ENCODE data around the gene GYS2.
"Not testable (repeated sequence)": the region's sequence is repeated elsewhere in the genome, so short reads cannot be mapped to it uniquely, and the experiment has no call there.

Gene GYS2

DNA sequence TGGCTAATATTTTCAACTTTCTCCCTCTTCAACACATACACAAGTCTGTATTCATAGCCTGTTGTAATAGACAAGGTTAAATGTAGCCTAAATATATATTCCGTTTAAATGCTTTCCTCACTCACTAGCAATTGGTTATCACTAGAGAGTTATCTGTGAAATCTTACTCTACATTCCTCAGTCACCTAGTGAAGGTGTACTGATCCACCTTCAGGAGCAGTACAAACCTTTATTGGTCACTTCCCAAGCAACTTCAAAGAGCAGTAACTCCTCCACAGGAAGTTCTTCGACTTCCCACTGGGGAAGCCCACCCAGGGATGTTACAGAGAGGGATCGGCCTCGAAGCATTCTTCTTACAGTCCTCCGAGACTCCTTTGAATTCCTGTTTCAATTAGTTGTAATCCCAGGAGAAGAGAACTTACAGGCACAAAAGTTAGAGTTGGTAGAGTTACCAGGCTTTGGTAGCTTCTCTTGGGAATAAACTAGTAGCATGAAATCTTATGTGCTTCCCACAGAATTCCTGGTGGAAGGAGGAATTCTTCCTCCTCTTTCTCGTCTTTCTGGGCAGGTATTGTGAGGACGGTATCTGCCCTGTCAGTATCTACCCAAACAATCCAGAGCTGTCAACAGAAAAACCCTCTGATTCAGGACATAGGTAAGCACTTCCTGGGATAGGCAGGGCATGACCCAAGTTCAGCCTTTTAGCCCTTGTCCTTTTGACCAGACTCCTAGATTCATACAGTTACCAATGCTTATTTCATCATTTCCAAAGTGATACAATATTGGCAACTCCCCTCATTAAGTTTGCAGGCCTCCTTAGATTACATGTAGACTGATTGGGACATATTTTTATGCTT lies at the start of gene GYS2:
TSS of gene GYS2 (minus strand) at position 603 of the 857 bp plus-strand sequence. CDS start at position 348, 255 bp downstream.
- Mint-ChIP-seq H3K9me3 (no peaks in the 10 kb centered on the region), H3K36me3 (no peaks in the 10 kb centered on the region), H3K27ac (no peak within 1 kb of the TSS), H3K27me3 (no peaks in the 10 kb centered on the region), H3K4me3 (no peak within 1 kb of the TSS), H3K4me1 (no peaks in the 10 kb centered on the region)
- ATAC-seq: no peak

DNA sequence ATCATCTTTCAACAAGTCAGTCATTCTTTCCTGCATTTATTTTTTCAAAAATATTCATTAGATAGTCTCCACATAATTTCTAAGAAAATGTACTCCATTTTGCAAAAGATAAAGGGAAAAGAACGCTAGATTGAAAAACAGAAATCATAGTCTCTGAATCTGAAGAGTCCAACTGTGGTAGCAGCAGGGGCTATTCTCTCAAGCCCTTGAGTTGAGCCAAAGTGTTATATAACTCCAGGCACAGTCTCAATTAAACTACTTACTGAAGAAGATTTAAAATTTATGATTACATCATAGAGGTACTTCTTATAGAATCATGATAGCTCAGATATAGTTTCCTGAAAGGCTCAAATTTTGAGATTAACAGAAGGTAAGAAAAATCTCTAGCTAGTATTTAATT lies 47.2 kb upstream of the GYS2 start:
- H3K27ac Mint-ChIP-seq: no peak overlapping the region
- peaks cover 26% of the 10 kb centered on the region for H3K4me1 Mint-ChIP-seq
- H3K9me3 Mint-ChIP-seq: no peaks in the 10 kb centered on the region
- no peak overlapping the region for H3K4me3 Mint-ChIP-seq
- no peak for ATAC-seq
- H3K36me3 Mint-ChIP-seq: peaks cover 54% of the 10 kb centered on the region
- no peaks in the 10 kb centered on the region for H3K27me3 Mint-ChIP-seq

DNA sequence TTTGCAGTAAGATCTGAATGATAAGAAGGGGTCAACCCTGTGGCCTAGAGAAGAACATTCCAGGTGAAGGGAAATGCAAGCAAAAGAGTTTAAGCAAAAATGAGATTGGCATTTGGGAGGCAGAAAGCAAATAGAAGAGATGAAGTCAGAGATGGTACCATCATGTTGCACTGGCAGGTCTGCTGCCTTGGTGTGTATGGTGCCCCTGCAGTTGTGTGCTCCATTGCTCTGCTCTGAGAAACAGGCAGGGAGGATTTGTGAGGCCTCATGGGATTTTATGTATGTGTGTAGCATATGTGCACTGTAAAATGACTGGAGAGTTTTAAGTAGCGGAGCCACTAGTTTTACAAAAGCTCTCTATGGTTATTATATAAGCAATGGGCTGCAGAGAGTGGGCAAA lies 46.4 kb upstream of the GYS2 start:
- H3K27ac Mint-ChIP-seq: no peak overlapping the region
- H3K36me3 Mint-ChIP-seq: peaks cover 59% of the 10 kb centered on the region
- no peaks in the 10 kb centered on the region for H3K9me3 Mint-ChIP-seq
- ATAC-seq: no peak
- no peak overlapping the region for H3K4me3 Mint-ChIP-seq
- H3K27me3 Mint-ChIP-seq: no peaks in the 10 kb centered on the region
- H3K4me1 Mint-ChIP-seq: peaks cover 18% of the 10 kb centered on the region

- Mint-ChIP-seq H3K9me3 (no peaks in the 10 kb centered on the region), H3K36me3 (peaks cover 67% of the 10 kb centered on the region), H3K27ac (no peak overlapping the region), H3K4me1 (peaks cover 6% of the 10 kb centered on the region), H3K27me3 (no peaks in the 10 kb centered on the region), H3K4me3 (no peak overlapping the region)
- no peak for ATAC-seq
These were observed 44.4 kb upstream of the GYS2 start for GRCh38 chr12:21649034-21649433.

- Mint-ChIP-seq H3K27me3 (no peaks in the 10 kb centered on the region), H3K9me3 (no peaks in the 10 kb centered on the region), H3K27ac (no peak overlapping the region), H3K4me3 (no peak overlapping the region), H3K36me3 (peaks cover 68% of the 10 kb centered on the region), H3K4me1 (peaks cover 6% of the 10 kb centered on the region)
- no peak for ATAC-seq
These were observed 43.7 kb upstream of the GYS2 start for GRCh38 chr12:21648378-21648777.

DNA sequence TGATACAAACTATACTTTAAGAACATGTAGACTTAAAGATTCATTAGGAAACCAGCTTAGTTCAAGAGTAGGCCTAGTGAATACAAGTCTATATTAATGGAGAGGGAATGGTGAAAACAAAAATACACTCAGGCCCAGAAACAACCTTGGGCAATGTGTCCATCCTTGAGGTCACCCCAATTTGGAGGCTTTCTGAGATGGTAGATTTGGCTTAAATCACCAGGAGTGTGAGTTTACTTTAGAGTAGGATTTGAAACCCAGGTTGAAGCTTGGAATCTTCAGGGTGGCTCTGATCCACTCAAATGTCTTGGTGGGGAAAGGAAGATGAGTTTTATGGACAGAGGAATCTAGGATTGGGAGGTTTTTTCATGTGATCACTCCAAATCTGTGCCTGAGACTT lies 42.5 kb upstream of the GYS2 start:
- Mint-ChIP-seq H3K27me3 (no peaks in the 10 kb centered on the region), H3K27ac (no peak overlapping the region), H3K4me1 (peaks cover 6% of the 10 kb centered on the region), H3K9me3 (no peaks in the 10 kb centered on the region), H3K36me3 (peaks cover 75% of the 10 kb centered on the region), H3K4me3 (no peak overlapping the region)
- ATAC-seq: no peak

- not testable (repeated sequence) for H3K4me3 Mint-ChIP-seq, H3K27me3 Mint-ChIP-seq, H3K27ac Mint-ChIP-seq, H3K9me3 Mint-ChIP-seq, ATAC-seq
- peaks cover 75% of the 10 kb centered on the region for H3K36me3 Mint-ChIP-seq
- H3K4me1 Mint-ChIP-seq: peaks cover 11% of the 10 kb centered on the region
These were observed 40.4 kb upstream of the GYS2 start for GRCh38 chr12:21645041-21645500.

- Mint-ChIP-seq H3K27ac (no peak overlapping the region), H3K4me3 (no peak overlapping the region), H3K9me3 (no peaks in the 10 kb centered on the region), H3K36me3 (peaks cover 70% of the 10 kb centered on the region), H3K4me1 (peaks cover 11% of the 10 kb centered on the region), H3K27me3 (no peaks in the 10 kb centered on the region)
- ATAC-seq: no peak
These were observed 39.9 kb upstream of the GYS2 start for GRCh38 chr12:21644516-21644915.

DNA sequence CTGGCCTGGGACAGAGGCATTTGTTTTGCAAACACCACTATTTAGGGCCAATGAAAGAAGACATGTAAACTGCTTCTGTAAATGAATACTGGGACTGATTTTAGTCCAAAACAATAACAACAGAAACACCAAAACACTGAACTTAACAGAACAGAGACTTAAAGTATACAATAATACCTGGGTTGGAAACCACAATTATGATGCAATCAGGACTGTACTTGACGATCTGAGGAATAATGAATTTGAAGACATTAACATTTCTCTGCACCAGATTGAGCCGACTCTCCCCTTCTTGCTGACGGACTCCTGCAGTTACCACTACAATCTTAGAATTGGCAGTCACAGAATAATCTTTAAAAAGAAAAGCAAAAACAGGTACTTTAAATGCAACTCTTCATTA lies 39.1 kb upstream of the GYS2 start:
- no peak overlapping the region for H3K4me3 Mint-ChIP-seq
- H3K36me3 Mint-ChIP-seq: peaks cover 71% of the 10 kb centered on the region
- H3K9me3 Mint-ChIP-seq: no peaks in the 10 kb centered on the region
- H3K27ac Mint-ChIP-seq: no peak overlapping the region
- H3K27me3 Mint-ChIP-seq: no peaks in the 10 kb centered on the region
- peaks cover 11% of the 10 kb centered on the region for H3K4me1 Mint-ChIP-seq
- no peak for ATAC-seq

DNA sequence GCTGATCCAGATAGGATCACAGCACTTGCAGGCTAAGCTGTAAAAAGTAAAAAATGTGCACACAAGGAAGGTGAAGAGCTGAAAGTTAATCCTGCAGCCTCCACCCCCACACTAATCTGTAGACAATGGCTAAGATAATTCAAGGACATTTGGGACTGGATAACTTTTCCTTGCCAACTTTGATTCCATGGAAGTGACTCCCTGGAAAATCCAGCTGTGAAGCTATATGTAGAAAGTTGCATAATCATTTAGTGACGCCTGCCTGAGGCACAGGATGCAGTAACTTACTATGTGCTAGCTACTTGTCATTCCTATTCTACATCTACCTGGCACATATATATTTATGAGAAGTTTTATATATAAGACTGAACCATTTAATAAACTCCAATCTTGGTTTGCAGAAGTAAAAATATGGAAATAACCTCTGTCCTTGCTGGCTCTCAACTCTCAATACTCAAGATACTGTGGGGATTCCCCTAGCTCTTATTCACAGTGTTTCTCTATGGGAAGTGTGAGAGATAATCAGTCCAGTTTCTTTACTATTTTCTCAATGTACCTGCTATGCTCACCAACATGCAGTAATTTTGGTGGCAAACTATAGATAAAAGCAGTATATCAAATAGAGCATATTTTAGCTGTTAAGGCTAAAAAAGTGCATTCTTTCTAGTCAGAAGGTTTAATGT lies 38.2 kb upstream of the GYS2 start:
- no peak for ATAC-seq
- H3K9me3 Mint-ChIP-seq: no peaks in the 10 kb centered on the region
- no peaks in the 10 kb centered on the region for H3K27me3 Mint-ChIP-seq
- no peak overlapping the region for H3K4me3 Mint-ChIP-seq
- H3K27ac Mint-ChIP-seq: no peak overlapping the region
- peaks cover 75% of the 10 kb centered on the region for H3K36me3 Mint-ChIP-seq
- peaks cover 11% of the 10 kb centered on the region for H3K4me1 Mint-ChIP-seq

DNA sequence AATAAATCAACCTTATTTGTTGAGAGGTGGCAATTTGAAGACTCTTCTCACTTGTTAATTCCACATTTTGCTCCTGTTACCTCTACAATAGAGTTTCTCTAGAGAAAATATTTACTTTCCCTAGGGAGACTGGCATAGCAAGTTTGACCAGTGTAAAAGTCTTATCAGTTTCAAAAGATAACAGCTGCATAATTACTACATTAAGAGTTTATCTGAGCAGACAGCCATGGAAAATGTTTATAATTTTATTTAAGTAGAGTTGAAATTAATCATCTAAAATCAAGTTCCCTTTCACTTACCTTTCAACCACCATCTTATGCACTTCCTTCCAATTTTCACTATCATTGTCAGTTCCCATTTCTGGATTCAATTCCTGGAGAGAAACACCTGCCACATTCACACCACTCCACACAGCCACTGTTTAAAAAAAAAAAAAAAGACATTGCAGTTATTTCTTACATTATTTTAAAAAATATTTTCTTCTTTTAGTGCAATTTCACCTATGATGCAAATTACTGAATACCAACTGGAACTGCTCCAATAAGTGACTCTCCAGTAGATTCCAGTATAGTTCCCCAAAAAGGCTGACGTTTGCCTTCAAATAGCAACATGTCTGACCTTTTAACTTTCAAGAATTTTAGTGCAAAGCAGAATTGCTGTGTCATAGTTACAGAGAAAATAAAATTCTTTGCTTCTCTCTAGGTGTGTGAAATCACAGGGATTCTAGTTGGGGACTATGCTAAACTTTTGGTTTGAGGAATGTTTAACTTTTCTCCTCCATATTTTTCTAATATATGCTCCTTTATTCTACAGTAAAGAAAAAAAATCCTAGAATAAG lies 33.6 kb upstream of the GYS2 start:
- Mint-ChIP-seq H3K27ac (no peak overlapping the region), H3K4me3 (no peak overlapping the region), H3K9me3 (no peaks in the 10 kb centered on the region), H3K36me3 (peaks cover 66% of the 10 kb centered on the region), H3K27me3 (no peaks in the 10 kb centered on the region), H3K4me1 (peaks cover 5% of the 10 kb centered on the region)
- no peak for ATAC-seq

DNA sequence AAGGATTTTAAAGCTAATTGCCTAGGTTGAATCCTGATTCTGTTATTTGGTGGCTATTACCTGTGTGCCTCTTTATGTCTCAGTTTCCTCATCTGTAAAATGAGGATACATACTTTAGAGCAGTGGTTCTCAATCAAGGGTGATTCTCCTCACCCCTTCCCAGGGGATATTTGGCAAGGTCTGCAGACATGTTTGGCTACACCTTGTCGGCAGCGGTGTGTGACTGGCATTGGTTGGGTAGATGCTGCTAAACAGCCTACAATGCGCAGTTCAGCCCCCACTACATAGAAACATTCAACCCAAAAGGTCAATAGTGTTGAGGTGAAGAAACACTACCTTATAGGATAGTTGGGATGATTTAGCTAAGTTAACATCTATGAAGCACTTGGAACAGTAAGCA lies 29.6 kb upstream of the GYS2 start:
- H3K27ac Mint-ChIP-seq: no peak overlapping the region
- no peaks in the 10 kb centered on the region for H3K27me3 Mint-ChIP-seq
- H3K36me3 Mint-ChIP-seq: peaks cover 64% of the 10 kb centered on the region
- H3K9me3 Mint-ChIP-seq: no peaks in the 10 kb centered on the region
- no peak for ATAC-seq
- no peaks in the 10 kb centered on the region for H3K4me1 Mint-ChIP-seq
- H3K4me3 Mint-ChIP-seq: no peak overlapping the region

DNA sequence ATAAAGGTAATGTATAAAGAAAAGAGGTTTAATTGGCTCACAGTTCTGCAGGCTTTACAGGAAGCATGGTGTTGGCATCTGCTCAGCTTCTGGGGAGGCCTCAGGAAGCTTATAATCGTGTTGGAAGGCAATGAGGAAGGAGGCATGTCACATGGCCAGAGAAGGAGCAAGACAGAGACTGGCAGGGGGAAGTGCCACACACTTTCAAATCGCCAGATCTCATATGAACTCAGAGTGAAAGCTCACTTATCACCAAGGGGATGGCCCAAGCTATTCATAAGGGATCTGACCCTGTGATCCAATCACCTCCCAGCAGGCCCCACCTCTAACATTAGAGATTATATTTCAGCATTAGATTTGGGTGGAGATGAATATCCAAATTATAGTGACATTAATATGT lies 26.7 kb upstream of the GYS2 start:
- ATAC-seq: no peak
- H3K27me3 Mint-ChIP-seq: no peaks in the 10 kb centered on the region

DNA sequence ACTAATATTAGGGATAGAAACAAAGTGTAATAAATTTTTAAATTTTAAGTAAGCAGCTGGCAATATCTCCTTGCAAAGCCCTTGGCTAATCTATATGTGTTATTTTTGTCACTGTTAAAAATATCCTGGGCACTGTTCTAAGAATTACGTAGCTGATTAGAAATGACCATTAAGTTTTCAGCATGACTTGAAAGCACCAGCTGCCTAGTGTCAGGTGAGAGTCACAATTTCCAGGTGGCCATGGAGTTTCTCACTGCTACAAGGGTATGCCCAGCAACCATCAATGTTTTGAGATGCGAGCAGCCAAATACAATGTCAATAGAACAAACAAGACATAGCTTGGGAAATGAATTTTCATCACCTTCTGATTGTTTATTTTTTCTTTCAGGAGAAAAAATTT lies 23.3 kb upstream of the GYS2 start:
- no peaks in the 10 kb centered on the region for H3K27me3 Mint-ChIP-seq
- H3K36me3 Mint-ChIP-seq: peaks cover 32% of the 10 kb centered on the region
- no peak overlapping the region for H3K4me3 Mint-ChIP-seq
- no peaks in the 10 kb centered on the region for H3K4me1 Mint-ChIP-seq
- no peak for ATAC-seq
- no peaks in the 10 kb centered on the region for H3K9me3 Mint-ChIP-seq
- H3K27ac Mint-ChIP-seq: no peak overlapping the region

More for the DNA sequence above, 26.7 kb upstream of the GYS2 start:
- no peaks in the 10 kb centered on the region for H3K9me3 Mint-ChIP-seq
- no peaks in the 10 kb centered on the region for H3K4me1 Mint-ChIP-seq
- H3K27ac Mint-ChIP-seq: no peak overlapping the region
- no peak overlapping the region for H3K4me3 Mint-ChIP-seq
- H3K36me3 Mint-ChIP-seq: peaks cover 54% of the 10 kb centered on the region

GRCh38 chr12:21618566-21618965 lies 13.9 kb upstream of the GYS2 start:
- H3K4me3 Mint-ChIP-seq: no peak overlapping the region
- no peaks in the 10 kb centered on the region for H3K9me3 Mint-ChIP-seq
- H3K4me1 Mint-ChIP-seq: peaks cover 13% of the 10 kb centered on the region
- H3K27me3 Mint-ChIP-seq: no peaks in the 10 kb centered on the region
- no peak overlapping the region for H3K27ac Mint-ChIP-seq
- no peak for ATAC-seq
- no peaks in the 10 kb centered on the region for H3K36me3 Mint-ChIP-seq
